ENCODE results near the gene LRP1.
A peak's percentile ranks its signal among the peaks of the same experiment; 100 is the strongest.

Gene LRP1

GRCh38 chr12:57173683-57174082 lies 45.4 kb downstream of the LRP1 start:
- DNase-seq (ENCODE audit: low read depth, low spot score) = no peak

GRCh38 chr12:57175428-57176138 lies 47.3 kb downstream of the LRP1 start:
- DNase-seq (ENCODE audit: low read depth, low spot score) = peak; percentile 76

GRCh38 chr12:57176139-57176477 lies 47.8 kb downstream of the LRP1 start:
- no peak for DNase-seq (ENCODE audit: low read depth, low spot score)

- no peak for DNase-seq (ENCODE audit: low read depth, low spot score)
Measured at GRCh38 chr12:57176846-57177245, 48.6 kb downstream of the LRP1 start.

GRCh38 chr12:57177354-57177753 lies 49.1 kb downstream of the LRP1 start:
- DNase-seq (ENCODE audit: low read depth, low spot score) = no peak

- DNase-seq (ENCODE audit: low read depth, low spot score) = no peak
Measured at GRCh38 chr12:57178213-57178612, 49.9 kb downstream of the LRP1 start.

GRCh38 chr12:57179331-57180086 lies 51.2 kb downstream of the LRP1 start:
- no peak for DNase-seq (ENCODE audit: low read depth, low spot score)

- DNase-seq (ENCODE audit: low read depth, low spot score) = no peak
Measured at GRCh38 chr12:57180321-57180989, 52.2 kb downstream of the LRP1 start.

GRCh38 chr12:57181072-57181471 lies 52.8 kb downstream of the LRP1 start:
- no peak for DNase-seq (ENCODE audit: low read depth, low spot score)

- DNase-seq (ENCODE audit: low read depth, low spot score) = no peak
Measured at GRCh38 chr12:57181561-57182155, 53.4 kb downstream of the LRP1 start.

GRCh38 chr12:57182918-57183575 lies 54.8 kb downstream of the LRP1 start:
- DNase-seq (ENCODE audit: low read depth, low spot score) = peak; percentile 81

- DNase-seq (ENCODE audit: low read depth, low spot score) = no peak
Measured at GRCh38 chr12:57183939-57184725, 55.8 kb downstream of the LRP1 start.

GRCh38 chr12:57185403-57185802 lies 57.1 kb downstream of the LRP1 start:
- no peak for DNase-seq (ENCODE audit: low read depth, low spot score)

GRCh38 chr12:57185906-57186508 lies 57.7 kb downstream of the LRP1 start:
- no peak for DNase-seq (ENCODE audit: low read depth, low spot score)

- DNase-seq (ENCODE audit: low read depth, low spot score) = no peak
Measured at GRCh38 chr12:57187222-57188089, 59.2 kb downstream of the LRP1 start.

- no peak for DNase-seq (ENCODE audit: low read depth, low spot score)
Measured at GRCh38 chr12:57188090-57188425, 59.8 kb downstream of the LRP1 start.

GRCh38 chr12:57190037-57190436 lies 61.8 kb downstream of the LRP1 start:
- DNase-seq (ENCODE audit: low read depth, low spot score) = peak; percentile 35

GRCh38 chr12:57190821-57191220 lies 62.5 kb downstream of the LRP1 start:
- DNase-seq (ENCODE audit: low read depth, low spot score) = no peak

GRCh38 chr12:57191410-57191809 lies 63.1 kb downstream of the LRP1 start:
- no peak for DNase-seq (ENCODE audit: low read depth, low spot score)

GRCh38 chr12:57192920-57193319 lies 64.6 kb downstream of the LRP1 start:
- no peak for DNase-seq (ENCODE audit: low read depth, low spot score)
